Esophagus squamous epithelium (tissue), 5 donors: ENCODE measurements around the gene BICRA. TPM values are rescaled to one million over a fixed set of nuclear protein-coding genes. Genes with fewer than 3 reads are reported as not detected.
A peak's percentile ranks its signal among the peaks of the same experiment; 100 is the strongest.
"Not testable (repeated sequence)": the region's sequence is repeated elsewhere in the genome, so short reads cannot be mapped to it uniquely, and the experiment has no call there.

ENCODE experiments used
- DNase-seq: peaks from one replicate; lab custom pipeline; 2025; lab: John Stamatoyannopoulos, UW
- H3K27ac ChIP-seq, 4 donors: fragments of 200-600 bp; sonication (generic); one replicate each; pipeline ENCODE4 v1.5.1; 2016 to 2019; ENCODE audit warnings: mild to moderate bottlenecking in 1 of 4
- H3K27me3 ChIP-seq, 4 donors: fragments of 200-600 bp; sonication (generic); 1 replicate in 3 of 4; 2 replicates in 1 of 4; pipeline versions ENCODE4 v1.5.1 to v1.6.0; 2017 to 2021; ENCODE audit warnings: antibody characterized with exemption in 1 of 4
- H3K36me3 ChIP-seq, 3 donors: fragments of 200-600 bp; sonication (generic); one replicate each; pipeline ENCODE4 v1.5.1; 2016 to 2019
- H3K4me1 ChIP-seq, 3 donors: fragments of 200-600 bp; sonication (generic); one replicate each; pipeline ENCODE4 v1.5.1; 2017 to 2019
- H3K4me3 ChIP-seq, 4 donors: fragments of 200-600 bp; sonication (generic); 1 replicate in 3 of 4; 2 replicates in 1 of 4; pipeline ENCODE4 v1.5.1; 2016 to 2019; ENCODE audit warnings: mild to moderate bottlenecking in 2 of 4, moderate library complexity in 1 of 4
- H3K9me3 ChIP-seq, 3 donors: fragments of 200-600 bp; sonication (generic); one replicate each; pipeline ENCODE4 v1.5.1; 2016 to 2019
- CTCF ChIP-seq, 6 experiments: fragments of 450-650 bp in 4 of 6; fragments of 200-600 bp in 2 of 6; sonication (generic) in 2 of 6; IDR thresholded peaks; one replicate each; pipeline ENCODE4 v1.5.1; 2016 to 2019; ENCODE audit warnings: antibody characterized with exemption in 6 of 6, mild to moderate bottlenecking in 4 of 6, moderate library complexity in 4 of 6
- POLR2A ChIP-seq, 4 donors: fragments of 450-650 bp; IDR thresholded peaks; one replicate each; pipeline ENCODE4 v1.6.1; 2017; ENCODE audit warnings: antibody characterized with exemption in 4 of 4, mild to moderate bottlenecking in 4 of 4, moderate library complexity in 3 of 4
- WGBS, 2 donors: methylation state at CpG; one replicate each; pipeline ENCODE4 v1.1.5; 2018; 5-methylcytosine and 5-hydroxymethylcytosine counted together
- intact Hi-C: fragments of 100-400 bp; cut with DNase I; formaldehyde crosslinking; loops from one replicate; pipeline ENCODE4 v1.15.0; 2022
- total RNA-seq, 4 donors: library from RNA; depleted of rRNA; stranded (reverse); fragments of >200 nt; gene quantifications; one replicate each; pipeline ENCODE4 v1.1.0, GENCODE V29; 2016
- donor health status: DM: yes; HTN: yes; CAD: no.

BICRA gene
- total RNA-seq, 4 donors from 2014 or later: 1.1 to 17.5 (median 7.0) TPM

GRCh38 chr19:47628078-47628771, 19.3 kb downstream of the BICRA start:
- H3K27me3 ChIP-seq: no peaks in the 10 kb centered on the region
- intact Hi-C loops: no loop called here
- H3K4me1 ChIP-seq: peaks cover 10 to 61% (median 25%) of the 10 kb centered on the region in 3 donors
- H3K27ac ChIP-seq: no peak overlapping the region
- no peak for DNase-seq
- peaks cover 0 to 20% (median 0%) of the 10 kb centered on the region in 3 donors for H3K36me3 ChIP-seq
- no peak overlapping the region for H3K4me3 ChIP-seq
- no peaks in the 10 kb centered on the region for H3K9me3 ChIP-seq
- 62 to 88% methylated on average over 3 of the region's 4 CpGs for WGBS, 2 donors
- TF ChIP-seq POLR2A (IDR thresholded peaks at IDR 0.05): no peak
- no peak for TF ChIP-seq CTCF (IDR thresholded peaks at IDR 0.05)

GRCh38 chr19:47630594-47630993, 21.7 kb downstream of the BICRA start:
- Histone ChIP-seq H3K9me3 (no peaks in the 10 kb centered on the region), H3K4me3 (no peak overlapping the region), H3K4me1 (peaks cover 8 to 52% (median 23%) of the 10 kb centered on the region in 3 donors), H3K36me3 (peaks cover 0 to 20% (median 0%) of the 10 kb centered on the region in 3 donors), H3K27ac (no peak overlapping the region), H3K27me3 (no peaks in the 10 kb centered on the region)
- TF ChIP-seq POLR2A (IDR thresholded peaks at IDR 0.05) (no peak), CTCF (IDR thresholded peaks at IDR 0.05) (no peak)
- DNase-seq: no peak
- 93 to 95% methylated on average over 6 of the region's 6 CpGs for WGBS, 2 donors
- intact Hi-C loops: no loop called here

- Histone ChIP-seq H3K9me3 (no peaks in the 10 kb centered on the region), H3K27ac (peak overlapping the region in 3 of 4 donors; percentile 42 to 66 (median 49)), H3K27me3 (no peaks in the 10 kb centered on the region), H3K4me3 (no peak overlapping the region), H3K4me1 (peaks cover 8 to 45% (median 16%) of the 10 kb centered on the region in 3 donors), H3K36me3 (peaks cover 0 to 20% (median 0%) of the 10 kb centered on the region in 3 donors)
- TF ChIP-seq POLR2A (IDR thresholded peaks at IDR 0.05): no peak
- no peak for TF ChIP-seq CTCF (IDR thresholded peaks at IDR 0.05)
- no peak for DNase-seq
- intact Hi-C loops: no loop called here
- WGBS, 2 donors: 86 to 93% methylated on average over 12 to 18 of the region's 18 CpGs
Measured at GRCh38 chr19:47631681-47632446, 22.9 kb downstream of the BICRA start.

GRCh38 chr19:47633517-47633916, 24.6 kb downstream of the BICRA start:
- Histone ChIP-seq H3K27me3 (no peaks in the 10 kb centered on the region), H3K27ac (peak overlapping the region in 3 of 4 donors; percentile 32 to 63 (median 49)), H3K9me3 (no peaks in the 10 kb centered on the region), H3K36me3 (peaks cover 0 to 15% (median 0%) of the 10 kb centered on the region in 3 donors), H3K4me1 (peaks cover 8 to 53% (median 20%) of the 10 kb centered on the region in 3 donors), H3K4me3 (no peak overlapping the region)
- WGBS, 2 donors: 59 to 64% methylated on average over 4 of the region's 4 CpGs
- intact Hi-C loops: no loop called here
- no peak for DNase-seq
- no peak for TF ChIP-seq POLR2A (IDR thresholded peaks at IDR 0.05)
- TF ChIP-seq CTCF (IDR thresholded peaks at IDR 0.05): no peak

- intact Hi-C loops: no loop called here
- no peak overlapping the region for H3K4me3 ChIP-seq
- no peak for DNase-seq
- H3K27ac ChIP-seq: peak overlapping the region in 3 of 4 donors; percentile 10 to 63 (median 32)
- 74 to 76% methylated on average over 5 to 6 of the region's 11 CpGs for WGBS, 2 donors
- H3K9me3 ChIP-seq: no peaks in the 10 kb centered on the region
- TF ChIP-seq CTCF (IDR thresholded peaks at IDR 0.05): no peak
- TF ChIP-seq POLR2A (IDR thresholded peaks at IDR 0.05): no peak
- no peaks in the 10 kb centered on the region for H3K27me3 ChIP-seq
- peaks cover 8 to 53% (median 20%) of the 10 kb centered on the region in 3 donors for H3K4me1 ChIP-seq
- peaks cover 0 to 13% (median 0%) of the 10 kb centered on the region in 3 donors for H3K36me3 ChIP-seq
Measured at GRCh38 chr19:47633996-47634395, 25.1 kb downstream of the BICRA start.

GRCh38 chr19:47635152-47635754, 26.3 kb downstream of the BICRA start:
- H3K36me3 ChIP-seq, H3K4me3 ChIP-seq, intact Hi-C loops, H3K27ac ChIP-seq, DNase-seq, H3K9me3 ChIP-seq, H3K27me3 ChIP-seq: not testable (repeated sequence)
- 66 to 82% methylated on average over 6 of the region's 6 CpGs for WGBS, 2 donors
- H3K4me1 ChIP-seq: peaks cover 8 to 53% (median 20%) of the 10 kb centered on the region in 3 donors
